Posterior cingulate gyrus (tissue), 11 donors: Measurements from ENCODE around the gene ADAMTS17.

Source experiments
- DNase-seq, 10 donors: peaks; one replicate each; pipeline versions ENCODE4 v3.0.0 to v3.0.0-alpha.2; 2020 to 2021; ENCODE audit warnings: mixed read lengths in 3 of 10
- intact Hi-C: fragments of 100-400 bp; cut with DNase I; formaldehyde crosslinking; loops from one replicate; pipeline ENCODE4 v1.15.1; 2023

The ADAMTS17 gene

DNA sequence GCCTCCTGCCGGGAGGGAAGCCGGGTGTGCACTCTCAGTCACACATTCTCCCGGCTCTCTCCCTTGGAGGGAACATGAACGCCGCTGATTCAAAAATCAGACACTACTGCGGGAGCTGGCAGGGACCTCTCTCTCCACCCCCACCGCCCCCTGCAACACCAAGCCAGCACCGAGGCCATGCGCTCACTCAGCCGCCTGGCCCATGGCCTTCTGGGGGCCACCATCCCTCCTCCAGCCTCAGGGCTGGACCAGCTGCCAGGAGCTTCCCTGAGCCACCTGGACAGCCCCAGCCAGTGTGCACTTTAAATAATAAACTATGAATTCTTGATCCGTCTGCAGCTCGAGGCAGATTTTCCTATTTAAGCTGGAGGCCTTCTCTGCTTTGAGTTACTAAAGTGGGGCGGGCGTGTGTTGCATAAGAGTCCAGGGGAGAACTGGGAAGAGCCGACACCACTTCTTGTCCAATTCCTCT, 30.6 kb downstream of the ADAMTS17 start:
- intact Hi-C loops: no loop called here
- DNase-seq: peak in 1 of 10 donors; percentile 74

DNA sequence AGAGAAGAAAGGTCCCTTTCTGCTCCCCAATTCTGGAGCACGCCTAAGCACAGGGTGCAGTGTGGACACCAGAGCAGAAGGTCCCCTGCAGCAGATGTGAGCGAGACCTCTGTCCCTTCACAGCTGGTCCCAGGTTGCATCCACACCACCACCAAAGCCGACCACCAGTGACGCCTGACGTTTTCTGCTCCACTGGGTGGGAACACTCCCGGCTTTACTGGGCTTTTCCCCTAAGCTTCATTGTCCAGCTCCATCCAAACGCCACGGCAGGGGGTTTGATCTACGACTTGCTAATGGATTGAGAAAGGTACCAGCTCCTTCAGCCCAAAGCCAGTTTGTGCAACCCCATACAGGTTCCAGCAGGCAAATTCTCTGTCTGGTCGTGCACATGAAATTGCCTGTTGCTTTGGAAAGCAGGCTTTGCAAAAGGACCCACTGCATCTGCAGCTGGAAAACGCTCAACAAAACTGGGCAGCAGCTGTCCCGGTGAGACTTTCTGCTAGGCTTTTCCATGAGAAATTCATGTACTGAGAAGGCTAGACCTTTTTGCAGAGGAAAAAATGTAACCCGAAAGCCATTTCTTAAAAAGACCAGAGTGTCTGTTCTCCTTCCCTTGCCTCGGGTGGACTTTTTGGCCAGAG, 31.1 kb downstream of the ADAMTS17 start:
- intact Hi-C loops: no loop called here
- DNase-seq: no peak

DNA sequence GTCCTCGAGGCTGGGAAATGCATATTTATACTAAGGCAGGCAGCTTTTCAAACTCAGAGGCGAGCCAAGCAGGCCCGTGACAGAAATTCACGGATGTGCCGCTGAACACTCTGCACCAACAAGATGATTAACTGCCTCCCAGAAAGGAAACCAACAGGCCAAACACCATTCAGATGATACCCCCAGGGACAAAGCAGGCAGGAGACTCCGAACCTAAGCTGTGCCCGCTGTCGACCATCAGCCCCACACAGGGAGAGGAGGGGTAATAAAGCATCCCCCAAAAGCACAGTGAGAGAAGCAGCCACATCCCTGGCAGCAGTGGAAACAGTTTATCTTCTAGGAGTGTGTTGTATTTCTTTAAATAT, 31.8 kb downstream of the ADAMTS17 start:
- intact Hi-C loops: no loop called here
- DNase-seq: peak in 3 of 10 donors; percentile 22 to 86 (median 85)

DNA sequence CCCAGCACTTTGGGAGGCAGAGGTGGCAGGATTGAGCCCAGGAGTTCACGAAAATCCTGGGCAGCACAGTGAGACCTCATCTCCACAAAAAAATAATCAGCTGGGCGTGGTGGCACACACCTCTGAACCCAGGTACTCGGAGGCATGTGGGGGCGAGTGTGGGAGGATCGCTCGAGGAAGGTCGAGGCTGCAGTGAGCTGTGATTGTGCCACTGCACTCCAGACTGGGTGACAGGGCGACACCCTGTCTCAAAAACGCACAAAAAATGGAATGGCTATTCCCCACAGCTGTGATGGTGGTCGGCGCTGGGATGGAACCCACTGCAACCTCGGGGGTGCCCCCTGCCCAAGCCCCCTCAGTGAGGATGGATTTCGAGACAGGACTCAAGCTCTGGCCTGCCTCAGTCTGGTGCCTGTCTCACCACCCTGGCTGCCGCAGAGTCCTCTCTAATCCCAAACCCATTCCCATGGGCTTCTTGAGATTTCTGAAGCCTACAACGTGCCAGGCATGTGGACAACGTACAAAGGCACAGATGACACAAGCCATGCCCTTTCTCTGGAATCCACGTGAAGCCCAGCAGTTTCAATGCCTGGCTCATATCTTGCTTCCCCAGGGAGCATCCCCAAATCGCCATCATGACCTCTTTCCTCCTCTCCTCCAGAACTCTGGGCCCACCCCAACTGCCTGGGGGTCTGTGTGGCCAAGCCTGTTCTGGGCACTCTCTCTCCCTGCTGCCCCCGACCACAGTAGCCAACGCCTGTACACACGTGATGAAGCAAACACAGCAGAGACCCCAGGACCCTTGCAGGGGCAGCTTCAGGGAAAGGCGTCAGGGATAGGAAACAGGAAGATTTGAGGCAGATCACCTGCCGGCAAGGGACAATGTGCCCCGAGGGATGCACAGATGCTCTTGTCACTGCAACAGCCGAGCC, 32.4 kb downstream of the ADAMTS17 start:
- intact Hi-C loops: loop anchor here (10.0 kb wide), 1 partner anchor 165 kb away; no protein-coding TSS in a partner anchor

DNA sequence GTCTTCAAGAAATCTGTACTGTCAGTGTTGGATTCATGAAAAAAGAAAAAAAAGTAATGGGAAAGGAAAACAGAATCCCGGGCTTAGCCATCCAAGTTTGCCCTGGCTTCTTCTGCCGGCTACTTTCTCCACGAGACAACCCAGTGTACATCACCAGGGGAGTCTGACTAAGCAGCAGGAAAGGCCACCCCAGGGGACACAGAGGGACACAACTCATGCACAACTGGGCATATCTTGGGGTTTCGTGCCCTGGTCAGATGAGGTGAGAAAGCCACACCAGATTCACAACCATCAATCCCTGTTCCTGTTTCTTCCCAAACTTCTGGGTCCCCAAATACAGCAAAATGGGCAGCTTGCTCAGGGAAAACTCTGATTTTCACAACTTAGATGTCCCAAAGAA, 33.2 kb downstream of the ADAMTS17 start:
- no peak for DNase-seq
- intact Hi-C loops: loop anchor here (10.0 kb wide), 1 partner anchor 164 kb away; no protein-coding TSS in a partner anchor

More for the DNA sequence above, 32.4 kb downstream of the ADAMTS17 start:
- no peak for DNase-seq

DNA sequence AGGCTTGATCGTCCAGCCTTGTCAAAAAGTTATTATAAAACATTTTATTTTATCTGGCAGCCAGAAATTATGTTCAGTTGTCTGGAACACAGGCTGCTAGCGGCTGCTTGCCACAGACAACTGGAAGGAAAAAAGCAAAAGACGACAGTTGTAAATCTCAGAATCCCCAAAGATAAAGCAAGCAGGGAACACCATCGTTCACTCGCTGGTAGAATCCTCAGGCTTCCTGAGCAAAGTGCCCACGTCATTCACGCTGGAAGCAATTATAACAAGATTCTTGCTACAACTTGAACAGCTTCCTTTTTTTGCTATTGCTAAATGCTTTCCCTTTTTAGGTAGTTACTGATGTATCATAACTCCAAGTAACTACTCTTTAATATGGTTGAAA, 33.6 kb downstream of the ADAMTS17 start:
- no peak for DNase-seq
- intact Hi-C loops: loop anchor here (10.0 kb wide), 1 partner anchor 163 kb away; no protein-coding TSS in a partner anchor

DNA sequence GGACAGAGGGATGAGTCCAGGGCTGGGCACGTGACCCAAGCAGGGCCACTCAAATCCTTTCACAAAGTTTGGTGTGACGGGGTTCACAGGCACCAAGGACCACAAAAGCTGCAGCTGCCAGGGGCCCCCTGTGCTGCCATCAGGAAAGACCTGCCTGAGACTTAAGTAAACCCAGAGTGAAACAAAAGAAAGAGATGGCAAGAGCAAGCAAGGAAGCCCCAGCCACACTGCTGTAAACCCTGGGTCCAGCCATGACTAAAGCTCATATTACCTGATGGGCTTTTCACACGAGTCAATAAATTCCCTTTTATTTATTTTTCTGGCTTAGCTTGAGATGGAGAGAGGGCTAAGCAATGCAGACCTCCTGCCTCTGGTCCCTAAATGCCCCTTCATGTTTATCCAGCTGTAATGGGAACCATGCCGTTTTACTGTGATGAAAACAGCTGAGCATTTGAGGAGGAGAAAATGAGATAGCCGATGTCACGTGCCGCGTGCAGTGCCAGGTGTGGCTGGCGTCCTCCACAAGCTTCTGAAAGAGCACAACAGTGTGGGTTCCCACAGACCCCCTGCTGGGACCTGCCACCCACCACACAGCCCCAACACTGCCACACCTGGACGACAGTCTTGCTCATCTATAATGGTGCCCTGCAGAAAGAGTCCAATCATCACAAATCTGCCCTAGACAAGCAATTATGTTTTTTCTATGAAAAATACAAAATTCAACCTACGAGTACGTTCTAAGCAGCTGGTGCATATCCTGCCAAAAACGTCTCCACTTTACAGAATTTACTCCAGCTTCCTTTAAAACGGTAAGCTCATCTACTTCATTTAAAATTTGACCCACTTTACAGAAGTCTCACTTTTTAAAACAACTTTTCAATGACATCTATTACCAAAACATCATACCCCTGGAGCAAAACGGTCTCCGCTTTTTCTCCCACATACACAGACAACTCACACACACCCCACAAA, 34.2 kb downstream of the ADAMTS17 start:
- intact Hi-C loops: loop anchor here (10.0 kb wide), 1 partner anchor 163 kb away; no protein-coding TSS in a partner anchor
- DNase-seq: no peak

DNA sequence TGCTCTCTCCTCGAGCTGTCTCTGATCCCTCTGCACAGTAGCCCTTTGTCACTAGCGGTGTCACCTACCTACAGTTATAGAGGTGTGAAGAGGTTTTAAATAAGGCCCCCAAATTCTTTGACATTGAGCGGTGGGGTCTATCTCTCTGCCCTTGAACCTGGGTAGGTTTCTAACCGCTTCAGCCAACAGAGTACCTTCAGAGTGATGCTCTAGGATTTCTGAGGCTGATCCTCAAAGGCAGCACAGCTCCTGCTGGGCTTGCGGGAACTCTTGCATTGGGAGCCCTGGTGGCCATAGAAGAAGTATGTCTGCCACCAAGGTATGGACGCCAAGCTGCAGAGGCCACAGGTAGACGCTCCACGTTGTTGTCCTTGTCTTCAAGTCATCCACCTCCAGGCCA, 35.7 kb downstream of the ADAMTS17 start:
- intact Hi-C loops: loop anchor here (10.0 kb wide), 1 partner anchor 161 kb away; no protein-coding TSS in a partner anchor
- no peak for DNase-seq

DNA sequence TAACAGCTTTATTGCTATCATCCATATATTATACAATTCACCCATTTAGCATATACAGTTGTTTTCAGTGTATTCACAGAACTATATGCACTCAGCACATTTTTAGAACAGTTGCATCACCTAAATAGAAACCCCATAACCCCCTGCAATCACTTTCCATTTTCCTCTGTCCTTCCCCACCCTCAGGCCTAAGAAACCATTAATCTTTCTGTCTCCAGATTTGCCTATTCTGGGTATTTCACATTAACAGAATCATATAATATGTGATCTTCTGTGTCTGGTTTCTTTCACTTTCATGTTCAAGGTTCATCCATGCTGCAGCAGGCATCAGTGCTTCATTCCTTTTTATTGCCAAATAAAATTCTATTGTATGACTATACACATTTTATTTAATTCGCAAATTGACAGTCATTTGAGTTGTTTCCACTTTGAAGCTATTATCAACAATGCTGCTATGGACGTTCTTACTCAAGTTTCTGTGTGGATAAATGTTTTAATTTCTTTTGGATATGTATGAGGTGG, 39.8 kb downstream of the ADAMTS17 start:
- no peak for DNase-seq
- intact Hi-C loops: loop anchor here (10.0 kb wide), 1 partner anchor 157 kb away; no protein-coding TSS in a partner anchor

DNA sequence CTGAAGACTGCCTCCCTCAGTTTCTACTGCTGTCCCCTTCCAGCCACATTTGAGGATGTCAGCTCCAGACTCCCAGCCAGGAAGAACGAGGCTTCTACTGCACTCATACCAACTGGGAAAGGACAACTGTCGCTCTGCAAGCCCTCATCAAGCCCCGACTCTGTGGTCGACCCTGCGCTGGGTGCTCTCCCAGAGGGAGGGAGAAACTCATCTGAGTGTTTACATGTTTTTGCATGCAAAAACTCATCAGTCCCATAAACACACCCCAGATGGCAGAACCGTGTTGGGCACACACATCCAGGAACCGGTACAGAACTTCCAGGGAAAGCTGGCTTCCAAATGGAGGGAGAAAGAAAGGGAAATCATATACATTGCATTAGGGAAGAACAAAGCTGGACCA, 43.5 kb downstream of the ADAMTS17 start:
- intact Hi-C loops: no loop called here
- no peak for DNase-seq

DNA sequence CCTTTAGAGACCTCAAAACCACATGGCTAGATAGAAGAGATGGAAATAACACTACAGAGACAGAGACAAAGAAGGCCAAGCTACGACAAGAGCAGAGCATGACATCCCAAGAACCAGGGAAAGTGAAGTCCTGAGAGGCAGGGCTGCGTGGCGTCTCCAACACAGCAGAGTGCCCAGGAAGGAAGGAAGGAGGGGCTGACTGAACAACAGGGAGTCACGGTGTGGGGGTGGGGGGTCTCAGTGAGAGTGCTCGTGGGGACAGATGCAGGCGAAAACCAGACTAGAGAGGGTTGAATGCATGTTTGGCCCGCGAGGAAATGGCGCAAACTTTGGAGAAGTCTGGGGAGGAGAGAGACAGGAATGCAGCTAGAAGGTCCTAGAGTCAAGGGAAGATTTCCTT, 44.0 kb downstream of the ADAMTS17 start:
- DNase-seq: no peak
- intact Hi-C loops: no loop called here

DNA sequence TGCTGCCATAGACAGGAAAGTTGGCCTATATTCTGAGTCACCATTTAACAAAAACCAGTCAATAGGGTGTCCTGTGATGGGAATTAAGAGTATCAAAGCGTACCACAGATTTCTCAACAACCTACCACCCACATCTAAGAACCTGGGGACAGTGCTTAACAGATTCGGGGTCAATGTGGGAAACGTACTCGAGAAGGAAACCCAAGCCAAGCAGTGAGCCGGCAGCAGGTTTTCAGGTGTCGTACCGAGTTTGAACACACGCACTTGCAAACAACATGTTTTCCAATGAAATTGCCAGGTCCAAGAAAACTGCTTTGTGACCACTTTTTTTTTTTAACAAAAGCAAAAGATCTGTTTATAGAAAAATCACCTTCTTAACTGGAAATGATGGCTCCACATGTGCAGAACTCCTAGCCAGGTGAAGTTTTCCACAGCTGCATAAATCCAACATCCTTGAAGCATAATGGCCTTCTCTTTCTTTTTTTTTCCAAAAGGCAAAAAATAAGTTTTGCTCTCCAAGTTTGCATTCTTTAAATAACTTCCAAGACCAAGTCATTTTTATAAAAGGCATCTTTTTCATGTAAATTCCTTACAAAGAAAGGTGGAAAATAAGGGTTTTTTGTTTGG, 45.7 kb downstream of the ADAMTS17 start:
- DNase-seq: no peak
- intact Hi-C loops: no loop called here

DNA sequence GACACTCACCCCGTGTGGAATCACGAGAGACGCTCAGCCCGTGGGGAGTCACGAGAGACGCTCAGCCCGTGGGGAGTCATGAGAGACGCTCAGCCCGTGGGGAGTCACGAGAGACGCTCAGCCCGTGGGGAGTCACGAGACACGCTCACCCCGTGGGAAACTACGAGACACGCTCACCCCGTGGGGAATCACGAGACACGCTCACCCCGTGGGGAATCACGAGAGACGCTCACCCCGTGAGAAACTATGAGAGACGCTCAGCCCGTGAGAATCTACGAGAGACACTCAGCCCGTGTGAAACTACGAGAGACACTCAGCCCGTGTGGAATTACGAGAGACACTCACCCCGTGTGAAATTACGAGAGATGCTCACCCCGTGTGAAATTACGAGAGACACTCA, 49.8 kb downstream of the ADAMTS17 start:
- no peak for DNase-seq
- intact Hi-C loops: no loop called here

DNA sequence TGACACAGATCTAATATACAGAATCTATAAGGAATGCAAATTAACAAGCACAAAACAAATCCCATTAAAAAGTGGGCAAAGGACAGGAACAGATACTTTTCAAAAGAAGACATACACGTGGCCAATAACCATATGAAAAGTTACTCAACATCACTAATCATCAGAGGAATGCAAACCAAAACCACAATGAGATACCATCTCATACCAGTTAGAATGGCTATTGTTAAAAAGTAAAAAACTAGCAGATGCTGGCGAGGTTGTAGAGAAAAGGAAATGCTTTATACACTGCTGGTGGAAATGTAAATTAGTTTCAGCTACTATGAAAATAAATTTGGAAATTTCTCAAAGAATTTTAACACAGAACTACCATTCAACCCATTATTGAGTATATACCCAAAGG, 50.7 kb downstream of the ADAMTS17 start:
- intact Hi-C loops: no loop called here
- DNase-seq: no peak

DNA sequence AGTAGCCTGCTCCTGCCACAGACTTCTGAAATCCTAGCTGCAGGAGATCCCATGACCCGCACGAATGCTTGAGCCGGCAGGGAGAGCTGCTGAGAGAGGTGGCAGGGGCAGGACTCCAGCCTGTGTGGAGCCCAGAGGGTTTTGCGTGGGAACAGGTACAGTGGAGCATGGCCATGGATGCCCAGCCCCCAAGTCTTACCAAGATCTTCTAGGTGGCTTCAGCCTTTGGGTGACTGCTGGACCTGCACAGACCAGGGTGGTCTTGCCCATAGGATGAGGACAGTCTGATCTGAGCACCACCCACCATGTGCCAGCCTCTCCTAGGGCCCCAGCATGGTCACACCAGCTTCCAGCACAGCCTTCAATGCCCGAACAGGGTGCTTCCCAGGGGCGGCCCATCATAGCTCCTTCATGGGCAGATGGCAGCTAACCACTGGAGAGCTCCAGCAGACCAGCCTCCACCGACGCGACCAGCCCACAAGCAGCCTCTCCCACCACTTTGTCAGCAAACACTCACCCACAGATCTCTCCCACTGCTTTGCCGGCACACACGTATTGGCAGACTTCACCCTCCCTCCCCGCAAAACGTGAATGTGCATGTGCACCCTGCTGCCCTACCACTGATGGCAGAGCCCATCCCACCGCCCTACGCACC, 56.0 kb downstream of the ADAMTS17 start:
- intact Hi-C loops: no loop called here
- peak in 1 of 10 donors; percentile 65 for DNase-seq

DNA sequence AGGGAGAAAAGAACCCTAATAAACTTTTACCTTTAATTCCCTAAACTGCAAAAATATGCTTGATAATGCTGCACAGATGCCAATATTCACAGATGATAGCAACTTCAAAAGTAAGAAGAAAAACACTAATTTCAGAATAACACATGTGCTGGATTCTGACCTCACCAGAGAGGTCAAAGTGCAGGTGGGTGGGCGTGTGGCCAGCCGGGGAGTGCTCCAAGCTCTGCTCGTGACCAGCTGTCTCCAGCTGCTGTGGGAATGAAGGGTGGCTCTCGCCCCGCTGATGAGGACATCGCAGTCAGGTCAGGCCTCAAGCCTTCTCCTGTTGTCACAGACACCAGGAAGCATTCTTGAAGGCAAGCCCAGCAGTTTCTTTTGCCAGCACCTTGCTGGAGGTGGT, 57.1 kb downstream of the ADAMTS17 start:
- peak in 1 of 10 donors; percentile 81 for DNase-seq
- intact Hi-C loops: no loop called here

DNA sequence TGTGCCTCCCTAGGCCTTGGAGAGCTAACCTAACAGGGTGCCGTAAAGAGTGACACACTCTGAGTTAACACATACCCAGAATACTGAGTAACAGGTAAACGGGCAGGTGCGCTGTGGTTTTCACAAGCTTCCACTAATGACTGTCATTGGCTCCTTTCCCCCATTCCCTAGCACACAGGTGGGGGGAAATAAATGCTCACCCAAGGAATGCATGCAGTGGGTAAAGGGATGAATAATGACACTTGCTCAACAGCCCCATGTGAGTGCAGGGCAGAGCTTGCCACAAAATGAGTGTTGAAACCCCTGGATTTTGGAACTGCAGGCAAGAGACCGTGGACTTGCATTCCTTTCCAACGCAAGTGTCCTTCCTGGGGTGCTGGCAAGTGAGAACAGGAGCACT, 57.6 kb downstream of the ADAMTS17 start:
- intact Hi-C loops: no loop called here
- DNase-seq: no peak

DNA sequence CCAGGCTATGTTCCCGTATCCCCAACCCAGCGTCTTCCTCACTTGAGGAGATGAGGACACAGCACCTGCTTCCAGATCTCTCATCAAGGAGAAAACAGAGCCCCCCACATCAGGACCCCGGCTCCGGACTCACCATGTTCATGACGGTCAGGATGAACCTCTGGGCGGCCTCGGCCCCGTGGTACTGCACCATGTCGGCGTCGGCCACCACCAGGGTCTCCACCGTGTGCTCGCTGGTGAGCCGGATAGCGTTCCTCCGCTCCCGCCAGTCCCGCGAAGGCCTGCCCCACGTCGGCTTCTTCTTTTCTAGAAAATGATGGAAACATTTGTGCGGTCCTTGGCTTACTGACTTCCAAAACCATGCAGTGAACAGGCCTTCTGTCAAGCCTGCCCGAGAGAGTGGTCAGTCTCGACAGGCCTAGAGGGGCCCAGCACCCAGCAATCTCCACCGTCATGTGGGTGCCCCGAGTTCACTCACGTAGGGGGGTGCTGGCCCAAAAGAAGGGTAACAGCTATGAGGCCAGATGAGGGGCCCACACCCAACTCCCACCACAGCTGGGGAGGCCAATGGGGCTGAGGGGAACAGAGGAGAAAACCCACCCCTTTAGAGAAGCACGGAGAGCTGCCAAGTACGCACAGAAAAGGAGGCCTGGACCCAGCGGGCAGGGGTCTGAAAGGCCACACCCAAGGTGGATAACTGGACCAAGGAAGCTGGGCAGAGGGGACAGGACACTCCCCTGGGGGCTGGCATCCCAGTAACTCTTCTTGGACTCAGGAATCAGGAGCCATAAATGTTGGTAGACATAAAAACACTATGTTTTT, 60.5 kb downstream of the ADAMTS17 start:
- intact Hi-C loops: no loop called here
- peak in 1 of 10 donors; percentile 68 for DNase-seq
